Measurements from ENCODE around the gene TPT1. TPM values are rescaled to one million over a fixed set of nuclear protein-coding genes. Genes with fewer than 3 reads are reported as not detected.
"Not testable (repeated sequence)": the region's sequence is repeated elsewhere in the genome, so short reads cannot be mapped to it uniquely, and the experiment has no call there.

TPT1 gene
- polyA plus RNA-seq, 1 donor, result 8,360 TPM

DNA sequence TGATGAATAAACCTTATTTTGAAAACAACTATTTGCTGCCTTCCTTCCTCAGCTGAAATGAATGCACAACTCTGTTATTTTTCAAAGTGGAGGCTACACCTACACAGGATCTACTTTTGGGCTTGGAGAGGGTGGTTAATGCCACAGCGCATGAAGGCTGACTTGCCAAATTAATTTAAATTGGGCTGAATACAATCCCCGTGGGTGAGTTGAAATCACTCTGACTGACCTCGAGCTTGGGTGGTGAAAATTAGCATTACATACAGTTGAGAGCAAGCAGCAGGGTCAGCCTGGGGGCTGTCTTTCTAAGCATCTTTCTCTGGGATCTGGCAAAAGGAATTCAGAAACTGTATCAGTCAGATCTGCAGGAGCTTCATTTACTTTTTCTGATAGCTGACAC is 38.5 kb downstream of the TPT1 start:
- DNase-seq (ENCODE audit: low read depth), result no peak

DNA sequence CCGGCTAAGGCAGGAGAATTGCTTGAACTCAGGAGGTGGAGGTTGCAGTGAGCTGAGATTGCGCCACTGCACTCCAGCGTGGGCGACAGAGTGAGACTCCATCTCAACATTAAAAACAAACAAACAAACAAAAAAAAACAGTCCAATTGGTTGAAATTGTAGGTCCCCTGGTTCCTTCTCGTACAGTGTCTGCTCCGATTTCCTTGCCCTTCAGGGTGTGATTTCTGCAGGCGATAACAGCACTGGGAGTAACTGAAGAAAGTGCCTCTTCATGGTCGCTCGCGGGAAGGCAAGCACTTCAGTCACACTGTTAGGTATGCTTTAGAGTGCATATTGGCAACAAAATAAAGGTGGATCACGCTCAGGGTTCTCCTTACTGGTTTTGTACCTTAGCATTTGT is 39.7 kb downstream of the TPT1 start:
- DNase-seq (ENCODE audit: low read depth), result no peak

DNA sequence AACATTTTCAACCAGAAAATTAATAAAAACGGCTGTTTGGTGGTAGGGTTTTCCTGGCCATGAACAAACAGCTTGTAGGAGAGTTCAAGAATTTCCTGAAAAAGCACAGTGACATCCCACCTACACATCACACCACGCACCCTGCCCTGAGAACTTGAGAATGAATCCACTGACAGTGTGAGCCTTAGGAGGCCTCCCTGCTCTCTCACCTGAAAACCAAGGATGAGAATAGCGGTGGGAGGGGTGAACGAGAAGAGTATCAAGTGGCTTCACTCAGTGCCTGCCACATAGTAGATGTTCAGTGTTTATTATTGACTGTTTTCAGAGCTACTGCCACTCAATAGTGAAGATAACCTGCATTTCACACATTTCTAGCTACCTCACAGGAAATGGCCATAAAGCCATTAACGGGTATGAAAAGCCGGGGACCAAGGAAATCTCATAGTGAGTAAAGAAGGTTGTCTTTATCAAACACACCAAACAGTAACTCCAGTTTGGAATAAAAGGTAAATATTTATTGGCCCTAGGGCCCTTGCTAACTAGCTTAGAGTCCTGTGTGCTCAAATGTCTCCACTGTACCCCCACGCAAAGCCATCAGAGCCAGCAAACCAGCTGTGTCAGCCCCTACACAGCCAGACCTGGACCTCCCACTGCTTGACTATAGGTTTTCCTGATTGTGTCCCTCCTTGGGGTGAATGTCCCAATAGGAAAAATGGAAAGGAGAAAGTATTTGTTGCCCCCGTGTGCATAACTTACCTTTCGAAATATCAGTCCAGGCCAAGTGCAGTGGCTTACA is 40.6 kb downstream of the TPT1 start:
- DNase-seq (ENCODE audit: low read depth), result no peak

DNA sequence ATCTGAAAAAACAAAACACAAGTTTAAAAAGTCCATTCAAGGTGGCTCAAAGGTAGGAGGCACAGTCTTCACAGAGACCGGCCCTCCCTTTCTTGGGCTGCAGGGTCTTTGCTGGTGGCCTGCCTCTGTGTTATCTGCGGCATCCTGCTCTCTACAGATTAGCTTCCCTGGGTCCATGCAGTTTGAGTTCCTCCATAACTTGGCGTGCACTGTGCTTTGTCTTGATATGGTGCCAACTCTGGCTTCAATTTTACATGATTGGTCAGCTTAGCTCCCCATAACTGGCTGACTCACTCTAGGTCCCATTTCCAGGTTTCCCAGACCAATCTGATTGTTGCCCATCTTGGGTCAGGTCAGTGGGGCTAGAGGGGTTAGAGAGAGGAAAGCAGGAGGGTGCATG is 41.8 kb downstream of the TPT1 start:
- DNase-seq (ENCODE audit: low read depth), result no peak

DNA sequence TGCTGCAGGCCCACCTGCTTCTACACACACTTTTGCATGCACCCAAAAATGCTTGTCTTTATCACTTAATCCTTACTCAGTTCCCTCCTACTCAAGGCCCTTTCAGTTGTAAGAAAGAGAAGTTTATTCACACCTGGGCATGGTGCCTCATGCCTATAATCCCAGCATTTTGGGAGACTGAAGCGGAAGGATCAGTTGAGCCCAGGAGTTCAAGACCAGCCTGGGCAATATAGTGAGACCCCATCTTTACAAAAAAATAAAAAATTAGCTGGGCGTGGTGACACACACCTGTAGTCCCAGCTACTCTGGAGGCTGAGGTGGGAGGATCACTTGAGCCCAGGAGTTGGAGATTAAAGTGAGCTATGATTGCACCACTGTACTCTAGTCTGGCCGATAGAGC is 42.4 kb downstream of the TPT1 start:
- DNase-seq (ENCODE audit: low read depth), result not testable (repeated sequence)

DNA sequence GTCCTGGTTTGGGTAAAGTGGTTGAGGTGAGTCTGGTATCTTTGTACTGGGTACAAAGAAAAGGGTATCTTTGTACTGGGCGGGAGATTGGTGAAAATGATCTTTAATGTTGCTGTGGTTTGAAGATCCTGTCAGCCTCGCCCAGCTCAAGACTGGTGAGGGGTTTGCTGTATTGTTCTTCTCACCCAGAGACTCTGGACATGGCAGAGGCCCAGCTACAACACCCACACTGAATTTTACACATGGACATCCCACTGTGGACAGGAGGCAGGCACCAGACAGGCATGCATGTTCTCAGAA is 42.8 kb downstream of the TPT1 start:
- no peak for DNase-seq (ENCODE audit: low read depth)

DNA sequence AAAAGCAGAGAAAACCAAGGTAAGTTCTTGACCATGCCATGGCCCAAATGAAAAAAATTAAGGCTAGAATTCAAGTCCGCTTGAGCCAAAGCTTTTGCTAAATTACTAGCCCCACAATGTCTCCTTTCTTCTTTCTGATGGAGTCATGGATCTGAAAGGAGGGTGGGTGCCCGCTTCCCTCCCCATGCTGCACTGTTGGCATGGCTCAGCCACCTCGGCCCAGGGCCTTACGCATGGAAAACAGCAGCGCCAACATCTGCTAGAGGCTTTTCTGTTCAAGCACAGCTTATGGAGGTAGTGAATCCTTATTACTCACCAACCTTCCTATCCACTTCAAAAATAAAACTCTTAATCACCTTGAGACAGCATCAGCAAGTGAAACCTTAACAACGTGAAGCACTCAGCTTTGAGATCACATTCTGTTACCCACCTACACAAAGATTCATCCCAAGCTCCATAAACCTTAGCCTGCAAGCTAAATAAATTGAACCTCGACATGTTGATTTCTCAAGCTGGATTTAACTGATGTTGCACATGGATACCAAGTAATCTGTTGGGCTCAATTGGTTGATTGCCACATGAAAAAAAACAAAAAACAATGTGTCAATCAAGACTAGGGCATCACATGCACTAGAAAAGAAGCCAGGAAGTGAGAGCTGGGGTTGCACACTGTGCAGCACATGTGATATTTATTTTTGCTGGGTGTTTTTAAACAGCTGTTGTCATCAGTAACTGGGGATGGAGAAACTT is 43.4 kb downstream of the TPT1 start:
- DNase-seq (ENCODE audit: low read depth), result no peak

DNA sequence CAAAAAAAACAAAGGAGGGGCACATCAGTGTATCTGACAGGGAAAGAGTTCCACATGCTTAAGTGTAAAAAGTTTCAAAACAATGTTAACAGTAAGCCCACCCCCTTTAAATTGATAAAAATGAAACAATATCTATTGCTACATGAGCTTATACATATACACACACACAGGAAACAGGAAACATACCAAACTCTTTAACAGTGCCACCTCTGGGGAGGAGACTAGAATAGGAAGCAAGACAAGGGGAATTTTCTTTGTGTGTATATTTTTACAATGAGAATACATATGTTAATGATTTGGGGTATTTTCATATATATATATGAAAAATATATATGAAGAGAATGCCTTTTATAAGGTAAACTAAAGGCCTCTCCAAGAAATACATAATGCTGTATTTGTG is 44.7 kb downstream of the TPT1 start:
- no peak for DNase-seq (ENCODE audit: low read depth)

DNA sequence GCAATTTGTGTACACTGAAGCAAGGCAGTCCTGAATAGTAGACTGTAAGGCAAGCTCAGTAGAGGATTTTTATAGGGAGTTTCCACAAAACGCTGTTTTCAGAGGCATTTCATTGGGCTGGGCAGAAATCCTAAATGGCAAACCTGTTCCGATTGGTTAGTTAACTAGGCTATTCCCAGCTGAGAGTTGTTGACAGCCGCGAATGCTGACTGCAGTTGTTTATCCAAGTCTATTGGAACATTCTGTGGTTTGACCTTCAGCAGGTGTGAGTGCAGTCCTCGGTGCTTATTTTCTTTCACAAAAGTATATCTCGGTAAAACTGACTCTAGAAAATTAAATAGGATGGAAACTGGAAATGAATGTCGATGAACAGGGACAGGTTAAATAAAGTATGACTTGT is 45.4 kb downstream of the TPT1 start:
- DNase-seq (ENCODE audit: low read depth), result no peak

DNA sequence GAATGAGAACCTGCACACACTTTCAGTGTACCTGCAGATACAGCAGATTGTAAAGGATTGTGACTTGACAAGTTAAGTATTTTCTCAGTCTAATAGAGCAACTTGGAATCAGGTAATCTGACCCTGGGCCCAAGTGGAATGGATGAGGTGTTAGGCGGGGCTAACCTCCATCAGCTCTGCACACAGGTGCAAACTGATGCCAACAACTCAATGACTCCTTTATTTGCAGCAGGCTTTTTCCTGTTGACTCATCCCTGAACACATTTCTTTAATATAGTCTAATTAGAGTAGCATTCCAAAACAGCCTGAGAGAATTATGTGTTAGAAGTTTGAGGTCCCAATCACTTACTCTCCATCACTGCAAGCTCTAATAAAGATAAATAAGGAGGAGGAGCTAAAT is 48.8 kb downstream of the TPT1 start:
- DNase-seq (ENCODE audit: low read depth), result no peak

DNA sequence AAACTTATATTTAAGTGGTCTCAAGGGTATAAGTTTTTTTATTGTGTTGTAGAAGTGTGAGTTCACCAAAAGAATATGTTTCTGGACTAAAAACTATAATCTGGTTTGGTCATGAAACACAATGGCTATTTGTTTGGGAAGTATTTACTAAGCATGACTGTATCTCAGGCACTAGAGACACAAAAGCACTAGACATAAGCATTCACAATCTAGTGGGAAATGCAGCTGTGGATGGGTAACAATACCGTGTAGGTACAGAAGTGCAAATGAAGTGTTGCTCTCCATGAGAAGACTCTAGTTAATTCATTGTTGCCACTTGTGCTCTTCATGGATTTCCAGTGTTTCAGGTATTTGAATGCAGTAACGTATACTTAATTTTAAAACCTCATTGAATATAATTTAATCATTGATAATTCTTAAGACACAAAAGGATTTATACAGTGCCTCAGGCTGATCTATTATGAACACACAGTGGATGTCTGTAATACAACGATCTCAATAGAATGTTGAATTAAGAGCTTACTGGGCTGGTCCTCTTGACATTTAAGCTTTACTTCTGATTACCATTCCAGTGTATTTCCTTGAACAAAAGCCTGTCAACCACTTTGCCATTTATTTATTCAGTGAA is 50.9 kb downstream of the TPT1 start:
- no peak for DNase-seq (ENCODE audit: low read depth)

Other genes starting within 250 kb of the TPT1 start
- 17.4 TPM for gene GTF2F2, start 220.7 kb downstream of the TPT1 start, polyA plus RNA-seq (ENCODE audit: insufficient read length)
- gene KCTD4, start 140.1 kb downstream of the TPT1 start, polyA plus RNA-seq (ENCODE audit: insufficient read length), result not detected
- gene SLC25A30, start 77.2 kb upstream of the TPT1 start, polyA plus RNA-seq (ENCODE audit: insufficient read length), result 15.1 TPM
- 19.8 TPM for gene COG3, start 123.8 kb upstream of the TPT1 start, polyA plus RNA-seq (ENCODE audit: insufficient read length)

All from forelimb muscle (tissue), 1 donor.